HepG2 (cell line): ENCODE results near the gene CPT1C. TPM values are rescaled to one million over a fixed set of nuclear protein-coding genes. Genes with fewer than 3 reads are reported as not detected.

Experiments
- FOSL1 ChIP-seq: sonication (generic); formaldehyde crosslinking; IDR thresholded peaks from 2 replicates; pipeline ENCODE4 v1.9.0; 2021; ENCODE audit warnings: missing genetic modification reagents, borderline replicate concordance
- MBNL3 ChIP-seq: fragments of 250-450 bp; sonication (Bioruptor Pico); conservative IDR thresholded peaks from 2 replicates; pipeline ENCODE4 v1.8.0; 2022; ENCODE audit warnings: mild to moderate bottlenecking, inconsistent platforms
- RAD51 ChIP-seq: fragments of 450-650 bp; IDR thresholded peaks from 2 replicates; pipeline ENCODE4 v1.6.1; 2016; ENCODE audit warnings: borderline replicate concordance
- RCOR2 ChIP-seq: IDR thresholded peaks from 2 replicates; pipeline ENCODE4 v1.6.1; 2016; ENCODE audit warnings: missing biosample characterization, missing genetic modification reagents
- WIZ ChIP-seq: sonication (generic); formaldehyde crosslinking; IDR thresholded peaks from 2 replicates; pipeline ENCODE4 v1.5.1; 2020; ENCODE audit warnings: mild to moderate bottlenecking, missing genetic modification reagents
- ZKSCAN5 ChIP-seq: sonication (generic); formaldehyde crosslinking; IDR thresholded peaks from 2 replicates; pipeline ENCODE4 v1.5.1; 2020; ENCODE audit warnings: mild to moderate bottlenecking, missing genetic modification reagents
- ZNF30 ChIP-seq: sonication (generic); formaldehyde crosslinking; IDR thresholded peaks from 2 replicates; pipeline ENCODE4 v1.5.0; 2020; ENCODE audit warnings: mild to moderate bottlenecking, missing genetic modification reagents
- ZNF337 ChIP-seq: sonication (generic); formaldehyde crosslinking; IDR thresholded peaks from 2 replicates; pipeline ENCODE4 v1.5.1; 2020; ENCODE audit warnings: missing genetic modification reagents, low read depth, mild to moderate bottlenecking, borderline replicate concordance
- ZNF367 ChIP-seq: sonication (generic); formaldehyde crosslinking; IDR thresholded peaks from 2 replicates; pipeline ENCODE4 v1.4.0; 2020; ENCODE audit warnings: missing genetic modification reagents, borderline replicate concordance
- ZNF713 ChIP-seq: sonication (generic); formaldehyde crosslinking; IDR thresholded peaks from 2 replicates; pipeline ENCODE4 v1.4.0; 2020; ENCODE audit warnings: mild to moderate bottlenecking, missing genetic modification reagents
- ZNF724P ChIP-seq: sonication (generic); formaldehyde crosslinking; IDR thresholded peaks from 2 replicates; pipeline ENCODE4 v1.8.0; 2022; ENCODE audit warnings: missing genetic modification reagents, borderline replicate concordance
- ZNF746 ChIP-seq: sonication (generic); formaldehyde crosslinking; IDR thresholded peaks from 2 replicates; pipeline ENCODE4 v1.8.0; 2022; ENCODE audit warnings: mild to moderate bottlenecking, missing genetic modification reagents
- polyA plus RNA-seq, 8 experiments: library from polyadenylated mRNA; depleted of rRNA in 3 of 8; stranded (reverse) in 7 of 8; unstranded in 1 of 8; fragments of >200 nt; fragmentation: Illumina TruSeq in 4 of 8; extraction: Trizol in 4 of 8; gene quantifications; 2 replicates each; pipeline versions ENCODE4 v1.2.1 to v1.2.3, GENCODE V29; 2011 to 2016; ENCODE audit warnings: low read depth in 4 of 8, missing spikeins in 1 of 8, mixed read lengths in 1 of 8; ENCODE audit not compliant: insufficient read depth in 1 of 8
- total RNA-seq, 5 experiments: library from RNA; depleted of rRNA; stranded (reverse); fragments of >200 nt; fragmentation: Illumina TruSeq; extraction: Trizol; gene quantifications; 2 replicates each; pipeline ENCODE4 v1.2.3, GENCODE V29; 2016; ENCODE audit warnings: low read depth in 1 of 5
- TF ChIP-seq, protein P1 (sequence below): IDR thresholded peaks from 2 replicates; pipeline ENCODE4 v1.6.1; 2016
- TF ChIP-seq, protein P2 (sequence below): sonication (generic); formaldehyde crosslinking; IDR thresholded peaks from 2 replicates; pipeline ENCODE4 v1.9.0; 2021; ENCODE audit warnings: missing genetic modification reagents, borderline replicate concordance
- TF ChIP-seq, protein P3 (sequence below): sonication (generic); formaldehyde crosslinking; IDR thresholded peaks from 2 replicates; pipeline ENCODE4 v1.8.0; 2023; ENCODE audit warnings: mild to moderate bottlenecking, missing genetic modification reagents
- TF ChIP-seq, protein P4 (sequence below): IDR thresholded peaks from 2 replicates; pipeline ENCODE4 v1.6.1; 2016; ENCODE audit warnings: low read depth, control low read depth
- TF ChIP-seq, protein P5 (sequence below), 2 experiments: sonication (generic) in 1 of 2; formaldehyde crosslinking in 1 of 2; IDR thresholded peaks; 2 replicates each; pipeline versions ENCODE4 v1.6.1 to v1.9.0; 2014 to 2022; ENCODE audit warnings: antibody characterized with exemption in 1 of 2, borderline replicate concordance in 1 of 2, inconsistent platforms in 1 of 2, low read depth in 1 of 2, missing genetic modification reagents in 1 of 2

CPT1C gene
- total and polyA plus RNA-seq, 2 of the 13 experiments (the other 11 are each of a cell fraction or from before 2014, with no cell fraction given): 0.18 TPM; not detected in 1

DNA sequence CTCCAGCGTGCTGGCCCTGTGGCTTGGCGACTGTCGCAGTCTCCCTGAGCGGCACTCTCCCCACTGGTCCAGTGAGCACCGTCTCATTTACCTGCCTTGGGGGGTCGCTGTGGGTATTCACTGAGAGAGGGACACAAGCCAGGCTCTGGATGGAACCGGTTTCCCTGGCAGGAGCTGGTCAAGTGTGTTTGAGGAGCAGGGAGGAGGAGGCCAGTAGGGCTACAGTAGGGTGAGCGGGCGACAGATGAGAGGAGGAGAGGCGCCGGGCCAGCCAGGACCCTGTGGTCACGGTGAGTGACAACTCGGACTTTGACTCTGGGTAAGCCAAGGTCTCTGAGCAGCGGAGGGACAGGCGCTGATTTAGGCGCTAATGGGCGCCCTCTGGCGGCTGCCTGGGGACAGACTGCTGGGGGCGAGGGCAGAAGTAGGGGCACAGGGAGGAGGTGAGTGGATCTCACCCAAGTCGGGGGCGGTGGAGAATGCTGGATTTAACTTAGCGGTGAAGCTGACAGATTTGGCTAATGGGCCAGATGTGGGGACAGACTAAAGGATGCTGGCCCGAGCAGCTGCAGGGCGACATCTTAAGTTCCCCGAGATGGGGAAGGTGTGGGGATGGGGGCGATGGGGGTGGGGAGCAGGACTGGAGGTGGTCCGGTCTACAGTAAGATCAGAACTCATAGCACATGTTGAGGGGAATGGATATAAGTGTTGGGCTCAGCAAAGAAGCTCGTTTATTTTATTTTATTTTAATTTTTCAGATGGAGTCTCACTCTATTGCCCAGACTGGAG, 18.6 kb upstream of the CPT1C start (continued):
- TF ChIP-seq, protein P1, sequence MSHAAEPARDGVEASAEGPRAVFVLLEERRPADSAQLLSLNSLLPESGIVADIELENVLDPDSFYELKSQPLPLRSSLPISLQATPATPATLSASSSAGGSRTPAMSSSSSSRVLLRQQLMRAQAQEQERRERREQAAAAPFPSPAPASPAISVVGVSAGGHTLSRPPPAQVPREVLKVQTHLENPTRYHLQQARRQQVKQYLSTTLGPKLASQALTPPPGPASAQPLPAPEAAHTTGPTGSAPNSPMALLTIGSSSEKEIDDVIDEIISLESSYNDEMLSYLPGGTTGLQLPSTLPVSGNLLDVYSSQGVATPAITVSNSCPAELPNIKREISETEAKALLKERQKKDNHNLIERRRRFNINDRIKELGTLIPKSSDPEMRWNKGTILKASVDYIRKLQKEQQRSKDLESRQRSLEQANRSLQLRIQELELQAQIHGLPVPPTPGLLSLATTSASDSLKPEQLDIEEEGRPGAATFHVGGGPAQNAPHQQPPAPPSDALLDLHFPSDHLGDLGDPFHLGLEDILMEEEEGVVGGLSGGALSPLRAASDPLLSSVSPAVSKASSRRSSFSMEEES (CRISPR knock-in tag): 0 out of 2 replicates have a peak, but pooled peaks have one; percentile 34
- TF ChIP-seq FOSL1: no peak
- TF ChIP-seq RAD51: no peak
- TF ChIP-seq, protein P2, sequence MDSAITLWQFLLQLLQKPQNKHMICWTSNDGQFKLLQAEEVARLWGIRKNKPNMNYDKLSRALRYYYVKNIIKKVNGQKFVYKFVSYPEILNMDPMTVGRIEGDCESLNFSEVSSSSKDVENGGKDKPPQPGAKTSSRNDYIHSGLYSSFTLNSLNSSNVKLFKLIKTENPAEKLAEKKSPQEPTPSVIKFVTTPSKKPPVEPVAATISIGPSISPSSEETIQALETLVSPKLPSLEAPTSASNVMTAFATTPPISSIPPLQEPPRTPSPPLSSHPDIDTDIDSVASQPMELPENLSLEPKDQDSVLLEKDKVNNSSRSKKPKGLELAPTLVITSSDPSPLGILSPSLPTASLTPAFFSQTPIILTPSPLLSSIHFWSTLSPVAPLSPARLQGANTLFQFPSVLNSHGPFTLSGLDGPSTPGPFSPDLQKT: no peak
- TF ChIP-seq, protein P3, sequence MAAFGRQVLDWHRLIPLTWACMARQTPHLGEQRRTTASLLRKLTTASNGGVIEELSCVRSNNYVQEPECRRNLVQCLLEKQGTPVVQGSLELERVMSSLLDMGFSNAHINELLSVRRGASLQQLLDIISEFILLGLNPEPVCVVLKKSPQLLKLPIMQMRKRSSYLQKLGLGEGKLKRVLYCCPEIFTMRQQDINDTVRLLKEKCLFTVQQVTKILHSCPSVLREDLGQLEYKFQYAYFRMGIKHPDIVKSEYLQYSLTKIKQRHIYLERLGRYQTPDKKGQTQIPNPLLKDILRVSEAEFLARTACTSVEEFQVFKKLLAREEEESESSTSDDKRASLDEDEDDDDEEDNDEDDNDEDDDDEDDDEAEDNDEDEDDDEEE: 0 out of 2 replicates have a peak, but pooled peaks have one; percentile 36
- TF ChIP-seq, protein P4, sequence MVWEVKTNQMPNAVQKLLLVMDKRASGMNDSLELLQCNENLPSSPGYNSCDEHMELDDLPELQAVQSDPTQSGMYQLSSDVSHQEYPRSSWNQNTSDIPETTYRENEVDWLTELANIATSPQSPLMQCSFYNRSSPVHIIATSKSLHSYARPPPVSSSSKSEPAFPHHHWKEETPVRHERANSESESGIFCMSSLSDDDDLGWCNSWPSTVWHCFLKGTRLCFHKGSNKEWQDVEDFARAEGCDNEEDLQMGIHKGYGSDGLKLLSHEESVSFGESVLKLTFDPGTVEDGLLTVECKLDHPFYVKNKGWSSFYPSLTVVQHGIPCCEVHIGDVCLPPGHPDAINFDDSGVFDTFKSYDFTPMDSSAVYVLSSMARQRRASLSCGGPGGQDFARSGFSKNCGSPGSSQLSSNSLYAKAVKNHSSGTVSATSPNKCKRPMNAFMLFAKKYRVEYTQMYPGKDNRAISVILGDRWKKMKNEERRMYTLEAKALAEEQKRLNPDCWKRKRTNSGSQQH: peak; percentile 62; the same call in 1 of the 2 replicates
- TF ChIP-seq ZKSCAN5 (CRISPR knock-in tag): 0 out of 2 replicates have a peak, but pooled peaks have one; percentile 26
- no peak for TF ChIP-seq ZNF746 (CRISPR knock-in tag)
- TF ChIP-seq ZNF337 (CRISPR knock-in tag): peak; percentile 46; the same call in 1 of the 2 replicates
- TF ChIP-seq MBNL3: no peak
- TF ChIP-seq, protein P5, sequence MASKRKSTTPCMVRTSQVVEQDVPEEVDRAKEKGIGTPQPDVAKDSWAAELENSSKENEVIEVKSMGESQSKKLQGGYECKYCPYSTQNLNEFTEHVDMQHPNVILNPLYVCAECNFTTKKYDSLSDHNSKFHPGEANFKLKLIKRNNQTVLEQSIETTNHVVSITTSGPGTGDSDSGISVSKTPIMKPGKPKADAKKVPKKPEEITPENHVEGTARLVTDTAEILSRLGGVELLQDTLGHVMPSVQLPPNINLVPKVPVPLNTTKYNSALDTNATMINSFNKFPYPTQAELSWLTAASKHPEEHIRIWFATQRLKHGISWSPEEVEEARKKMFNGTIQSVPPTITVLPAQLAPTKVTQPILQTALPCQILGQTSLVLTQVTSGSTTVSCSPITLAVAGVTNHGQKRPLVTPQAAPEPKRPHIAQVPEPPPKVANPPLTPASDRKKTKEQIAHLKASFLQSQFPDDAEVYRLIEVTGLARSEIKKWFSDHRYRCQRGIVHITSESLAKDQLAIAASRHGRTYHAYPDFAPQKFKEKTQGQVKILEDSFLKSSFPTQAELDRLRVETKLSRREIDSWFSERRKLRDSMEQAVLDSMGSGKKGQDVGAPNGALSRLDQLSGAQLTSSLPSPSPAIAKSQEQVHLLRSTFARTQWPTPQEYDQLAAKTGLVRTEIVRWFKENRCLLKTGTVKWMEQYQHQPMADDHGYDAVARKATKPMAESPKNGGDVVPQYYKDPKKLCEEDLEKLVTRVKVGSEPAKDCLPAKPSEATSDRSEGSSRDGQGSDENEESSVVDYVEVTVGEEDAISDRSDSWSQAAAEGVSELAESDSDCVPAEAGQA (IDR thresholded peaks at IDR 0.05; ENCODE audit: low read depth): no peak
- TF ChIP-seq, protein P5 (CRISPR knock-in tag; IDR thresholded peaks at IDR 0.05; ENCODE audit: borderline replicate concordance): no peak
- TF ChIP-seq WIZ: no peak
- no peak for TF ChIP-seq ZNF367
- no peak for TF ChIP-seq ZNF30 (CRISPR knock-in tag)
- TF ChIP-seq ZNF724P (CRISPR knock-in tag): no peak
- TF ChIP-seq ZNF713 (CRISPR knock-in tag): no peak
- no peak for TF ChIP-seq RCOR2 (CRISPR knock-in tag)
